22Rv1 (cell line): ENCODE data around the gene CBR3.

ENCODE experiments used
- H3K27ac ChIP-seq: fragments of 450-650 bp; 2 replicates; pipeline ENCODE4 v1.5.1; 2017
- CTCF ChIP-seq: fragments of 450-650 bp; IDR thresholded peaks from 2 replicates; pipeline ENCODE4 v1.5.1; 2017; ENCODE audit warnings: mild to moderate bottlenecking
- ZFX ChIP-seq: fragments of 450-650 bp; IDR thresholded peaks from 2 replicates; pipeline ENCODE4 v1.6.1; 2017; ENCODE audit warnings: antibody characterized with exemption, borderline replicate concordance

CBR3 gene

GRCh38 chr21:36190736-36191135 lies 55.9 kb downstream of the CBR3 start:
- no peak overlapping the region; the same call in 1 of the 2 replicates for H3K27ac ChIP-seq
- TF ChIP-seq ZFX (no peak), CTCF (no peak)

- TF ChIP-seq ZFX (no peak), CTCF (no peak)
- H3K27ac ChIP-seq, result peak overlapping the region; percentile 43
These were observed 58.3 kb downstream of the CBR3 start for GRCh38 chr21:36193200-36193599.

GRCh38 chr21:36194024-36194423 lies 59.1 kb downstream of the CBR3 start:
- H3K27ac ChIP-seq, result peak overlapping the region; percentile 43
- no peak for TF ChIP-seq CTCF
- TF ChIP-seq ZFX, result no peak

- H3K27ac ChIP-seq, result no peak overlapping the region
- TF ChIP-seq ZFX, result no peak
- no peak for TF ChIP-seq CTCF
These were observed 60.7 kb downstream of the CBR3 start for GRCh38 chr21:36195613-36196012.
